GM18526 (cell line): ENCODE results near the gene DGUOK.

Source experiments
- POLR2A ChIP-seq: IDR thresholded peaks from 3 replicates; pipeline ENCODE4 v1.6.1; 2011; ENCODE audit not compliant: insufficient read length; ENCODE audit errors: extremely low read depth

Gene DGUOK

DNA sequence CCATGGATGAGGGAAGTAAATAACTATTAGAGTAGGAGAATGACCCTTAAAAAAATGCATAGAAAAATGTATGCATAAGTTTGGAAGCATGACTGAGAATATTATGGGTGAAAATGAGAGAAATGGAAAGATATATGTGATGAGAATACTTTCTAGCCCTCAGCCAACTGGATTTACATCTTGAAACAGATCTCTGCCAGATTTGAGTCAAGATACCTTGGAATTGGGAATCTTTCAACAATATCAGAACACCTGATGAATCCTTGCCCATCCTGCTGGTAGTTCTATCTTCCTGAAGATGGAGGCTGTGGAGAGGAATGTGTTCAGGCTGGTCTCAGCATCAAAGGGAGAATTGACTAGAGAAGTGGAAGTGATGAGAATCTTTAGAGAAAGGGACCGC, 63.9 kb downstream of the DGUOK start:
- no peak for TF ChIP-seq POLR2A

DNA sequence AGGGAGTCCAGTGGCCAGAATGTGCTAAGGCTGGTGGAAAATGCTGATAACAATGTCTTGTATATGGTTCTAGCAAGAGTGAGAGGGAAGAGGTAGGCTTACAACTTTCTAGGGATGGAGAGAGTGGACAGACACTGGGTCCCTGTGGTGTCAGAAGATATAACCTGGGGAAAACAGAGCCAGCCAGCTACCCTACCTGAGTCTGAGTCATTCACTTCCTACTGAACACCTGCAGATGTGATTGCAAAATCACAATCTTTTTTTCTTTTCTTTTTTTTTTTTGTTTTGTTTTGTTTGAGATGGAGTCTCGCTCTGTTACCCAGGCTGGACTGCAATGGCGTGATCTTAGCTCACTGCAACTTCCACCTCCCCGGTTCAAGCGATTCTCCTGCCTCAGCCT, 65.4 kb downstream of the DGUOK start:
- TF ChIP-seq POLR2A, result no peak

DNA sequence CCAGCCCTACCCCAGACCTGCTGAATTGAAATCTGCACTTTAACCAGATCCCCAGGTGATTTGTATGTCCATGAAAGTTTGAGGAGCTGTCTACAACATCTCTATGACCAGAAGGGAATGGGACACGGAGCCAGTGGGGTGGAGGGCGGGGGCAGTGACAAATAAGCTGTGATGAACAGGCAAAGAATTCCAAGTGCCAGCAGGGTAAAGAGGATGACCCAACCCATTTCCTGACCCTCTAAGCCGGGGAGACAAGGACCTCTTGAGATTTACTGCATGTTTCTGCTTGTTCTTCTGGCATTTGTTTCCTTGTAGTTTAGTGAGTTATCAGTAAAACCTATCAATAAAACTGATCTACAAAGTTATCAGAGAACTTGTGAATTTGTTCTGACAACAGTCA, 66.7 kb downstream of the DGUOK start:
- no peak for TF ChIP-seq POLR2A

DNA sequence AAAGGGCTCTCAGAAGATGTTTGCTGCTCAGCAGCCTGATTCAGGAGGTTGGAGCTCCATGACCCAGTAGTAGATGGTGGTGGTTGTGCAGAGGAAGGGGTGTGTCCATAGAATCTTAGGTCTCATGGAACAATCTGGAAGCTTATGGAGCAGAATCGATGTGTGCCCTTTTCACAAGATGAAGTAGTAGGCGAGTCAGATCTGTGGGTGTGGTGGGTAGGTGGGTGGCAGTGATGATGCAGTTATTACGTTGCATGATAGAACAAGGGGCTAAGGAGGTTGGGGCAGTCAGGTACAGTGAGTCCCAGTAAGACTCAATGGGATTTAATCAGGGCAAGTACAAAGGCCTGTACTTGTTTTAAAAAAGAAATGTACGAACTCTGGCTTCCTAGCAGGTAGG, 67.1 kb downstream of the DGUOK start:
- no peak for TF ChIP-seq POLR2A

DNA sequence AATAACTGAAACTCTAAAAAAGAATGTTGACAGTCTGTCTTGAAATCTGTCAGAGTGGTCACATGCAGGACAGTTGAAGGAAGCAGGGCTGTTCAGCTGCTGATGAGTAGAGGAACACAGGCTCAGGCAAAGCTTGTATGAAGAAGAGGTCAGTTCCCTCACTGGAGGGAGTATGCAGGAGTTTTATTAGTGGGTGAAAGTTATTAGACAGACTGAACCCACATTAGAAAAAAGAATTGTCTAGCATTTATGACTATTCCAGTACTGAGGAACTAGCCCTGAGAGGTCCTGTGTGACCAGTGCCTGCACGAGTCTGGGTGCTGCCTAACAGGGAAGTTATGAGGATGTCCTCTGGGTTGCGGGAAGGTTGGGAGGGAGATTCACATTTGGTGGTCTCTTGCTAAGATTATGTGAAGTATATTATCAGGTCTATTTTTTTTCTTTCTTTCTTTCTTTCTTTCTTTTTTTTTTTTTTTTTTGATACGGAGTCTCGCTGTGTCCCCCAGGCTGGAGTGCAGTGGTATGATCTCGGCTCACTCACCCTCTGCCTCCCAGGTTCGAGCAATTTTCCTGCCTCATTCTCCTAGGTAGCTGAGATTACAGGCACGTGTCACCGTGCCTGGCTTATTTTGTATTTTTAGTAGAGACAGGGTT, 67.6 kb downstream of the DGUOK start:
- no peak for TF ChIP-seq POLR2A

DNA sequence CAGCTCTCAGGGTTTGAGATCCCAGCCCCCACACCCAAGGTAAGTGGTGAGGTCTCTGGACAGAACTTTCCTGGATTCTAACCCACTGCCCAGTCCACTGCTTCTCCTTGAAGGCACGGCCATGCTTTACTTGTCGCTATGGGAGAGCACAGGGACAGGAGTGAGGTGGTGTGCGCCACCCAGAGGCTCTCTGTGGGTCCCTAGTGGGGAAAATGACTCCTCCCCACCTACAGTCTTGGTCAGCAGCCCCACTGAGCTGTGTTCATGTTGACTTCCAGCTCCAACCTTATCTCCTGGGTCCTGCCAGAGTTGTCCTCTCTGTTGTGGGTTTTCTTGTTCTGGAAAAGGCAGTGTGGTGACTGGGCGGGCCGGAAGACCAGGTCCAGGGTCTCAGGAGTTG, 69.1 kb downstream of the DGUOK start:
- TF ChIP-seq POLR2A, result no peak

DNA sequence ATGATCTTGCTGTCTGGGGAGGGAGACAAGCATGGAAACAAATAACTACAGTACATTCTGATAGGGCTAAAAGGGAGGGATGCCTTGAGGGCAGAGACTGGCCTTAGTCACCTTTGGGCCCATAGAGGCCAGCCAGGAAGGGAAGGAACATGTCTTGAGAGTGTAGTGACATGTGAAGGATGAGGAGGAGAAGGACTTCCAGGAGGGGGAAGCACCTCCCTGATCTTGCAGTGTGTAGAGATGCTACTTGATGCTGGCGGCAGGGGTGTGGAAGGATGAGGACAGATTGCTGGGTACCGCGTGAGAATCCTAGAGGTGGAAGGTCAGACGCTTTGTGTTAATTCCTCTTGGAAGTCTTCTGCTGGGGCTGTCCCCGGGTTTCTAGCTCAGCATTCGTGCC, 71.1 kb downstream of the DGUOK start:
- TF ChIP-seq POLR2A, result no peak

DNA sequence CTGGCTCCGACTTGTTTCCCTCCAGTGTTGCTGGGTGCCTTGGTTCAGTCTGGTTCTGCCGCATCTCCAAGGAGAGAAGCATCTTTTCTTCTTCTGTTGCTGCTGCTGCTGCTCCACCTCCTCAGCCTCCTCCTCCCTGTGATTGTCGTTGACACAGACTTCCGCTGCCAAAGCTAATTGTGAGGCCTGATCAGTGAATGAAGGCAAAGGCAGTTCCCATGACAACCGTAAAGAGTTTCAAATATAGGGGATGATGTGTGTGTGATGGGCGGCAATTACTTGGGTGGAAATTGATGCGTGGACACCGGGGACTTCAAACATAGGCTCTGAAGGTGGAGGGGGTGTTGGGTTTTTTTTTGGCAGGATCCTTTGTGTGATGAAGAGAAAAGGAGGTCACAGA, 71.8 kb downstream of the DGUOK start:
- TF ChIP-seq POLR2A, result no peak

DNA sequence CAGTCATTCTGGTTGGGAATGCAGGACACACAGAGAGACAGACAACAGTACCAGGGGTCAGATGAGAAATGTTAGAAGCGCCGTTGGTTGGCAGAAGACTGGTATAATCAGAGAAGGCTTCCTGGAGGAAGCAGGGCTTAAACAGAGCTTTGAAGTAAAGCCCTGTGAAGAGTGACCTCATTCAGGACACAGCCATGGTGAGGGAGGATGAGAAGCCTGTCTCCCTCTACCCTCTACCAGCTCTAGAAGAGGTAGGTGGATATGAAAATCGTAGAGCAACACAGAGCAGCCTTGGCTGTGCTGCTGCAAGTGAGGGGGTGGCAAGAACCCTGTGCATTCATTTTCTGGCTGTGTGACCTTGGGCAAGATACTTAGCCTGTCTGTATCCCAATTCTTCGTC, 72.3 kb downstream of the DGUOK start:
- TF ChIP-seq POLR2A, result no peak

DNA sequence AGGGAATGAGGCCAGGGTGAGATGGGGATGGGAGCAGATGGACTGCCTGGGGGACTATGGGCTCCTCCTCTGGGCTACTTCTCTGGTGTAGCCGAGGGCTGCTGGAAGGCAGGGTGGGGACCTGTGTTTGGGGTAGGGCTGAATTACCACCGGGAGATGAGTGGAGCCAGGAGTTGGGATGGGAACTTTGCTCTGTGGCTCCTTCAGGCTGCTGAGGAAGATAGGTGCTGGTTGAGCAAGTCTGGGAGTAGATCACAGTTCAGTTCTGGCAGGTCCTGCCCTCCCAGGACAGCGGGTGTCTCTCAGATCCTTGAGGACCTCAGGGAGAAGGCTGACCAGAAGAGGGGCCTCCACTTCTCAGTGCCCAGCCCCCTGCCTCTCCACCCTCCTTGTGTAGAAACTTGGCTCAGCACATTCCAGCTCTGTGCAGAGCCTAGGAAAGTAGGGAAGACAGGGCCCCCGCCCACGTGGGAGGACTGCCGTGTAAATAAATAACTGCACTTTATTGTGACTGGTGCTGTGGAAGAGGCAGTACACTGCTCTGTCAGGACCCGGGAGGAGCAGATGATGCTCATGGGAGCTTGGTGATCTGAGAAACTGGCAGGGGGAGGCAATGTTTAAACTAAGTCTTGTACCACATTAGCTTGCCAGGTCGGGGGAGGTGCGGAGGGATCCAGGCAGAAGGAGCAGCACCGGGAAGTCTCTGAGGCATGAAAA, 73.4 kb downstream of the DGUOK start:
- no peak for TF ChIP-seq POLR2A

DNA sequence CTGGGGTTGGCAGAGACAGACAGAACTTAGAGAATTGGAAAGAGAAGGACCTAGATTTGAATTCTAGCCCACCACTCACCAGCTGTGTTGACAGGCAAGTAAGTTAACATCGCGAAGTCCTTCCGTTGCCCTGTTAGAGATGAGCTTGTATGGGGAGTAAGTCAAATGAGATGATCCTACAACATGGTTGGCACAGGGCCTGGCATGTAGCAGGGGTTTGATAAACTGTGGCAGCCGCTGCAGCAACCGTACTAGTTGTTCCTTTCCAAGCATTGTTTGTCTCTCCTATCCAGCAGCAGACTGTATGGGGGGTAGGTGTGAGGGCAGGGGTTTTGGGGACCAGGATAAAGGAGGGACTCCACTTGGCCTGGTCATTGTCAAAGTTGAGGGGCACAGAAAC, 74.0 kb downstream of the DGUOK start:
- TF ChIP-seq POLR2A, result no peak

DNA sequence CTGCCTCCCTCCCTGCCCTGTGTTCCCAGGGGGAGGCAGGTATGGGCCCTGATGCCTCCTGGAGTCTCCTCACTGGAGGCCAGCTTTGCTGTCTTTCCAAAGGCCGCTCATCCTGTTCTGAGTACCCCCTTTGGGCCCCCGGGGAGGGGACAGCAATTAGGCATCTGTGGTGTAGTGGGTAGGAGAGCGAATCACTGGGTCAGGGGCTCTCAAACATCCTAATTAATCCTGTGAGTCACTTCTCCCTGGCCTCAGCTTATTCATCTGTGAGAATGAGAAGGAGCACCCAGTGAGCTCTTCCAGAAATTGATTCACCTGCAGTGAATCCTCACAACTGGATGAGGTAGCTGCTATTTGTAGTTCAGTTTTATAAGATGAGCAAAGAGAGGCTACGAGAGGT, 74.4 kb downstream of the DGUOK start:
- no peak for TF ChIP-seq POLR2A

DNA sequence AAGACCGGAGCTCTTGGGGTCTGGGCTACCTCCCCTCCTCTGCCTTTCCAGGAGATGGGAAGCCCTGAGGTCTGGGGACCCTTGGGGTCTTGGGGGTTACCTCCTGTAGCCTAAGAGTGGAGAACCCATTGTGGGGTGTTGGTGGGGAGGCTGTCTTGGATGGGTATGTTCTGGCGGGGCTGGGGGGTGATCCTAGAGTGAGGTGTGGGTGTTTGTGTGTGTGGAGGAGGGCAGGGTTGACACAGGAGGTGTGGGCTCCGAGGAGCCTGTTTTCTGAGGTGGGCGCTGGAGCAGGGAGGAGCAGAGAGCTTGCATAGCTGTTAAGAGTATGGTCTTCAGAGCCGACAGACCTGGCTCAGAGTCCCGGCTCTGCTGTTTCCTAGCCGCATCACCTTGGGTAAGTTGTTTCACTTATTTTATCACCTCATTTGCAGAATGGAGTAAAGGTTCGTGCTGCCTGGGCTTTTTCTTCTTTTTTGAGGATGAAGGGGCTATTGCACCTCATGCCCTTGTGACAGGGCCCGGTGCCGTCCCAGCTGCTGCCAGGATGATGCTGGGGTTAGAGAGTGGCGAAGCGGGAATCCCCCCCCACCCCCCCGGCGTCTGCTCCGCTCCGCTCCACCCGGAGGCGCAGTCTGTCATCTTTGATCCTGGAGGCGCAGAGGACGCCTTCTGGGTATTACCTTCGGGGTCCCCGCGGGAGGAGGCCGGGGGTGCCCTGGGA, 75.3 kb downstream of the DGUOK start:
- no peak for TF ChIP-seq POLR2A

DNA sequence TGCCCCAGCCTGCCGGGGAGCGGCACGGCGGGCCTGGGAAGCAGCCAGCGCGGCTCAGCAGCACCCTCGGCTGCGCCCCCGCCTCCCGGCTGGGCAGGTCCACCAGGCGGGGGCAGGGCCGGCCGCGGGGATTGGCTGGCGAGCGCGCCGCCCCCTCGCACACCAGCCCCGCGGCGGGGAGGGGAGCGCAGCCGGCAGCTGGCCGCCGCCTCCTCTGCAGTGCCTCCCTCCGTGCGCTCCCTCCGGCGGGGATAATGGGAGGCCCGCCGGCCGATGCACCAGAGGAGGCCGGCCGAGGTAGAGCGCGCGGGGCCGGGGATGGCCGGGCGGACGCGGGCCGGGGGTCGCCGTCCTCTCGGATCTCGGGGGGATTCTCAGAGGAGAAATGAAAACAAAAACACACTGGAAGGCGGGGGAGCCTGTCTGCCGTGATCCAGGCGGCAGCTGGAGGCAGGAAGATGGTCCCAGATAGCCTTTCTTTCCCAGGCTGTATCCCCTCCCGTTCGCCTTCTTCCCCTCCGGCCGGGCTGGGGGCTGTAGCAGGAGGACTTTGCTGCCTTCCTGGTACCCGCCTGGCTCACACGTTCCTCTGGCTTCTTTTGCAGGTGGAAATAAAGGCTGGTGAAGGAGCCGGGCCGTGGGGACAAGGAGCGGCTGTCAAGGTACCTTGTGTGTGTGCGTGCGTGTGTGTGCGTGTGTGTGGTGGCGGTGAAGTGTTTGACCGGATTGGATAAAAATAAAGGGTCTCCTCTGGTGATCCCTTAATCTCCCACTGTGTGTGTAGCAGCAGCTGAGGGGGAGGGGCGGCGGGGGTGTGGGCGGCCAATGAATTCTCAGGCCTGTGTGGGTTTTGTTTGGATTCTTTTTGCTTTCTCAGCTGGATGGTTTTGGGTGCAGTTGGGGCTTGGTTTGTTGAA, 76.1 kb downstream of the DGUOK start:
- peak; percentile 41 for TF ChIP-seq POLR2A

DNA sequence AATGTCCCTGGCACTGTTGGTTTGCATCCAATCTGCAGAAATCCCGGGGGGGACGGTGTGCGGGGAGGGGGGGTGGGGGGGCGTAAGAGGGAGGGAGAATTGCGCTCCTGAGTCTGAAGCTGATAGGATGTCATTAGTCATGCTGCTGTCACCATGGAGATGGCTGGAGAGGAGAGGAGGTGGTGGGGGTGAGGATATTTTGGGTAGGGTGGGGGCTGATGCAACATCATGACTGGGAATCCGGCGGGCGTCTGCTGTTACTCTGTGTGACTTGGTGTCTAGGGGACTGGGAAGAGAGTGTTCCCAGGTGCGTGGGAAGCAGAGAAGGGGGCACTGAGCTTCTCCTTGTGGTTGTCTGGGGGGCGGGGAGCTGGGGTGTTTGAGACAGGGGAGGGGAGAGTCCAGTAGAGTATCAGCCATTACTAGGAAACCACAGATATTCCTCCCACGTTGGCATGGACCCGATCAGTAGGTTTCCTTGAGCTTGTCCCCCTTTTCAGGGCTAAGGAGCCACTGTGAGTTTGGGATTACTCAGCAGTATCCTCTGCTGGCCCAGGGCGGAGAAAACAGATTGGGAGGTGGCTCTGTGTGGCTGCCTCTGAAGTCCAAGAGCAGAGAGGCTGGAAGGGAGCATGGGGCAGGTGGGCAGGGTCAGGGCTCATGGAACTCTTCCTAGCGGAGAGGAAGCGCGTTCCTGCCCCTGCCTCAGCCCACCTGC, 77.0 kb downstream of the DGUOK start:
- TF ChIP-seq POLR2A, result no peak
